IgD-negative memory B cell (primary cell): ENCODE results near the gene SAMD4A. TPM values are rescaled to one million over a fixed set of nuclear protein-coding genes. Genes with fewer than 3 reads are reported as not detected.
A peak's percentile ranks its signal among the peaks of the same experiment; 100 is the strongest.

Source experiments
- H3K27ac Mint-ChIP-seq, 3 donors: one replicate each; pipeline ENCODE4 v1.8.0; 2020 to 2022; ENCODE audit warnings: mild to moderate bottlenecking in 3 of 3, mixed read lengths in 3 of 3, moderate library complexity in 1 of 3
- H3K27me3 Mint-ChIP-seq: one replicate; pipeline ENCODE4 v1.8.0; 2021; ENCODE audit warnings: mixed read lengths
- H3K36me3 Mint-ChIP-seq: one replicate; pipeline ENCODE4 v1.8.0; 2020; ENCODE audit warnings: mild to moderate bottlenecking, mixed read lengths
- H3K4me1 Mint-ChIP-seq, 3 donors: one replicate each; pipeline ENCODE4 v1.8.0; 2020 to 2022; ENCODE audit warnings: mixed read lengths in 3 of 3, mild to moderate bottlenecking in 1 of 3
- H3K4me3 Mint-ChIP-seq, 4 donors: one replicate each; pipeline ENCODE4 v1.8.0; 2020 to 2022; ENCODE audit warnings: mild to moderate bottlenecking in 4 of 4, mixed read lengths in 4 of 4, moderate library complexity in 3 of 4
- H3K9me3 Mint-ChIP-seq, 3 donors: one replicate each; pipeline ENCODE4 v1.8.0; 2020 to 2021; ENCODE audit warnings: mixed read lengths in 3 of 3, mild to moderate bottlenecking in 1 of 3
- polyA plus RNA-seq: library from polyadenylated mRNA; unstranded; fragments of 300-500 nt; fragmentation: Illumina TruSeq; gene quantifications from one replicate; pipeline ENCODE4 v1.2.3, GENCODE V29; 2021

Gene SAMD4A
- polyA plus RNA-seq, 1 donor from 2014 or later = 5.8 TPM

DNA sequence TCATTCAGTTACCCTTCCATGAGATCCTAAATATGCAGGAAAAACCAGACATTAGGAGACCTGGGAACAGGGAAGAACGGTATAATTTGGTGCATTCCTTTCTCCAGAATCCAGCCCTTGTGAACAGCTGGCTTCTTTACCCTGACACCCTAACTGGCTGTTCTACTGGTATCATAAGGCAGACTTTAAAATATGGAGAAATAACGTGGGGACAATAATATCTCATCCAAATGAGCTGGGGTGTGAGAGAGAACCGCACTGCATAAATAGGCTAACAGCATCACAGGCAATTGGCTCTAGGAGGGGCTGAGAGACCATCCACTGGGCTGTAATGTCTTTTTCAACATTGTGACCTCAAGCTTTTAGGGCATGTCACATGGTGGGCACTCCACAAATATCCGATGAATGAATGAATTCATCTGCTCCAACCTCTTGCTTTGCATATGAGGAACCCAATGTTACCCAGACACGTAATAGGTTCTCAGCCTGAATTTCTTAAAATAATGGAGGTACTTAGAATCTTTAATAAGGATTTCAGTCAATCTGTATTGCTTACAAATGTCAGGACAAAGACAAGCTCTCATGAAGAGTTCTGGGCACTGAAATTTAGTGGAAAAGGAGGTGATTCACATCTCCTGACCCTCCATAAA is 157.9 kb downstream of the SAMD4A start:
- Mint-ChIP-seq H3K9me3 (no peaks in the 10 kb centered on the region), H3K27me3 (no peaks in the 10 kb centered on the region), H3K4me1 (peaks cover 16 to 26% (median 16%) of the 10 kb centered on the region in 3 donors), H3K27ac (peak overlapping the region in 1 of 3 donors; percentile 82), H3K4me3 (no peak overlapping the region), H3K36me3 (peaks cover 7% of the 10 kb centered on the region)

DNA sequence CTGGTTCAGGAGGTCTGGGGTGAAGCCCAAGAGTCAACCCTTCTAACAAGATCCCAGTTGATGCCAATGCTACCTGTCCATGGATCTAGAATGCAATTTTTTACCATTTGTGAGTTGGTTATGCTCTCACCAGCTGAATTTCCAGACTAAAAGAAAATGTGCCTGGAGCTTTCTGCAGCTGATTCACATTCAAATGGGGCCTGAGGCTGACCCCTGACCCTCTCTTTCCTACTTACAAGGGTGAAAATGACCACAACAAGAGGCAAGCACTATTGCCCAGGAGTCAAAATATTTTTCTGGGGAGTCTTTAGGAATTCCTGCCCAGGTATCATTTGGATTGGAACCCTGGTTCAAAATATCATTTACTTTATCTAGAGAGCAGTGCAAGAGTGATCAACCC is 159.1 kb downstream of the SAMD4A start:
- H3K27ac Mint-ChIP-seq = peak overlapping the region in 1 of 3 donors; percentile 73

DNA sequence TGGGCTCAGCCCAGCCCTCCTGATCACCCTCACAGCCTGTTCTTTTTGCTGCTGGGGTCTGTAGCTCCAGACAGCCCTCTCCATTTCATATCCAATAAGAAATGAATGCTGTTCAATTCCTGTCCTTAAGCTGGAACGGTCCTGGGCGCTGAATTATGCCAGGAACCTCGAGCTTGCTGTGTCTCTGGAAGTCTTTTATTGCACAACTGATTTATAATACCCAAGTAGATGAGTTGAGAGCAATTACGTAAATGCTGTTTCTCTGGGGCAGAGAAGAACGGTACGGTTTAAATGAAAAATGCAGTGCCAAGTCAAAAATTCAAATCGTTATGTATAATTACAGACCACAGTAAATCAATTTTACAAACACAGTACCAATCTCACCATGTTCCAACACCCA is 161.0 kb downstream of the SAMD4A start:
- Mint-ChIP-seq H3K27me3 (no peaks in the 10 kb centered on the region), H3K36me3 (no peaks in the 10 kb centered on the region), H3K9me3 (no peaks in the 10 kb centered on the region), H3K4me3 (peak overlapping the region in 1 of 4 donors; percentile 15), H3K4me1 (peaks cover 16 to 28% (median 25%) of the 10 kb centered on the region in 3 donors), H3K27ac (peak overlapping the region in 1 of 3 donors; percentile 12)

More for the DNA sequence above, 159.1 kb downstream of the SAMD4A start:
- H3K4me1 Mint-ChIP-seq = peaks cover 20 to 35% (median 28%) of the 10 kb centered on the region in 3 donors
- no peaks in the 10 kb centered on the region for H3K27me3 Mint-ChIP-seq
- H3K9me3 Mint-ChIP-seq = no peaks in the 10 kb centered on the region
- H3K4me3 Mint-ChIP-seq = no peak overlapping the region
- peaks cover 1% of the 10 kb centered on the region for H3K36me3 Mint-ChIP-seq

DNA sequence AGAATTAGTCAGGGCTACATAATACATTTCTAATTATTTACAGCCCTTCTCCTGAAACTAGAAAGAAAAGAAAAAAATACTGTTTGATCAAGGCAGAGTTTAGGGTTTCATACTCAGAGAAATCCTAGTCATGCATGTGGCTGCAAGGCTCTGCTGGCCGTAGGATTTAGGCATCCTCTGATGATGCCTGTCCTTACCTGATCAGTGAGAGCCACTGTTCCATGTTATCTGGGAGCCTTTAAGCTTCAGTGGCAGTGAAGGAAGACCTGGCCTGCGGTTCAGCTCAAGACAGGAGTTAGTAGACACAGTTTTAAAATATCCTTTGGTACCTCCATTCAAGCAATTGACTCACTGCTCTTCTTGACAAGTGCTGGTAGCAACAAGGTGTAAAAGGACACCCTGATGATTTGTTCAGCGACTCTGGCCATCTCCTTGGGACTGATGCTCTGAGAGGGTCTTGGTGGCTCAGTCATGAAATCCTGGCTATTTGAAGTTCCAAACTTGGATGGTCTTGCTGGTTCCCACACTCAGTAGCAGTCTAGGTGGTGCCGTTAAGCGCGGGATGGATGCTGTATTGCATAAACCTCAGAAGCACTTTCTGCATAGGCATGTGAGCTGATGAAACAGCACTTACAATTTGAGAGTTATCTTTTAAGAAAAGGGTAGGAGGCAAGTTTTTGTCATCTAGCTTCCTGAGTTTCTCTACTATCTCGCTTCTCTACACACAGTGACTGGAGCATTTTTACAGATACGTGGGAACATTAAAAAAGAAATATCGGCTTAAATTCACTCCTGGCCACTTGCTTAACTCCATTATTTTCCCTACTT is 162.0 kb downstream of the SAMD4A start:
- Mint-ChIP-seq H3K9me3 (no peaks in the 10 kb centered on the region), H3K36me3 (no peaks in the 10 kb centered on the region), H3K27ac (peak overlapping the region in 2 of 3 donors; percentile 54 to 59), H3K4me1 (peaks cover 16 to 28% (median 25%) of the 10 kb centered on the region in 3 donors), H3K27me3 (no peaks in the 10 kb centered on the region), H3K4me3 (peak overlapping the region in 2 of 4 donors; percentile 30 to 53)

DNA sequence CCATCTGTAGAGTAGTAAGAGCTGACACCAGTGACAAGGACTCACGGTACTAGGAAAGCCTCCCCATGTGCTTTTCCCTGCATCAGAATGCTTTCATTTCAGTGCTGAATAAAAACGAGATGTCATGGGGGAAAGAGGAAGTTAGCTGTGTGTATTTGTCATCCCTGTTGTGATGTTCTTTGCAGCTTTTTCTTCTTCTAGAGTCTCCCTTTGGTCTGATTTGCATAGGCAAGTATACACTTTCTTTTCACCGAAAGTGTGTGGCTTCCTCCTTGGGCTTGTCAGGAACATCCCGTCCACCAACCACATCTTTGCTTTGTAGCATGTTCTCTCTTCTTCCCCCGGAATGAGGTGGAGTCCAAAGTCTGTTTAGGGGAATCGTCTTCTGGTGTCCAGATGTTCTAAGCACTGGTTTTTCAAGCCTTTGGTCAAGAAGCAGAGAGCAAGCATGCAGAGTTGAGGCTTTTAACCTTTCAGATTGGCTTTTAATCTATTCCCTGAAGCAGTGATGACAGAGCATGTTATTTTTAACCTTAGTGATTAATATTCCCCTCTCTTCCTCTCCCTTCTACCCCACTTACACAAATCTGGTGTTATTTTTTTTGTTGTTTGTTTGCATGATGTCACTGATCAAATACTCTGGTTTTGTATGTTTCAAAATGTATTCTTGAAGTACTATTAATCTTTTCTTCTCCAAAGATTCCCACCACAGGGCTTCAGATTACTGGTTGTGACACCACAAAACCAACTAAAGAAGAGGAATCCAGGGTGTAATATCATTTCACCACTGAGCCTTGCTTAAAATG is 163.4 kb downstream of the SAMD4A start:
- H3K4me1 Mint-ChIP-seq = peaks cover 15 to 28% (median 25%) of the 10 kb centered on the region in 3 donors
- peak overlapping the region; percentile 54 to 94 (median 61) for H3K27ac Mint-ChIP-seq
- H3K4me3 Mint-ChIP-seq = peak overlapping the region; percentile 69 to 88 (median 78)
- H3K27me3 Mint-ChIP-seq = no peaks in the 10 kb centered on the region
- H3K36me3 Mint-ChIP-seq = peaks cover 2% of the 10 kb centered on the region
- no peaks in the 10 kb centered on the region for H3K9me3 Mint-ChIP-seq

DNA sequence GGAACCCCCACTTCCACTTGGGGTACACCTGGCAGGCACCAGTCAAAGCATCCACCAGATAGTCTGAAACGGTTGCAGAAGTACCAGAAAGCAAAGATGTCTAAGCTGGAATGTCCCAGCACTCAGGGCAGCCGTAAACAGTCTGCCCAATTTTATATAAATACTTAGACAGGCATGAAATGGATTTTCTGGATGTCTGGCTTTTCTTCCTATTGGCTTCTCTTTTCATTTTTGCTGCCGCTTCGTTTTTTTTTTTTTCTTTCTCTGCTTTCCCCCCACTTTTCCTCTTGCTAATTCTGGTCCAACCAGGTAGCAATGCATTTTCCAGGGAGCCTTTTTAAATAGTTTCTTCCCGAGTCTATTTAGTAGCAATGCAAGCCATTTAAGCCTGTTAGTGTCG is 168.0 kb downstream of the SAMD4A start:
- Mint-ChIP-seq H3K27ac (no peak overlapping the region), H3K4me1 (peaks cover 9 to 13% (median 11%) of the 10 kb centered on the region in 3 donors), H3K4me3 (no peak overlapping the region), H3K36me3 (peaks cover 9% of the 10 kb centered on the region), H3K9me3 (no peaks in the 10 kb centered on the region), H3K27me3 (no peaks in the 10 kb centered on the region)

DNA sequence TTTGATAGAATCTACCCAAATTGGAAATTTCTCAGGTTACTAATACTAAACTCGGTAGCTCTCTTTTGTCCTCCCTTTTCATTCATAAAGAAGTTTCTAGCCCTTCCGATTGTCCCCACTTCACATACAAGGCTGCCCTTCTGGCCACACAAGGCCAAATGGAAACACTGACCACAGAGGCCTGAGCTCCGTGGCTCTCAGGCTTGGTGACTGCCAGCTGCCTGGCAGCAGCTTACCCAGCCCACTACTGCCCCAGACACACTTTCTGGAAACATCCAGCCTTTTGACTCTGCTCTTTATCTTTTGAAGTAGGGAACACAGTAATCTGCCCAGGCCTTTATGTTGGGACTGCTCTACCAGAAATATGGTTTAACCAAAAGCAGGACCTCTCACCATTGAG is 168.5 kb downstream of the SAMD4A start:
- Mint-ChIP-seq H3K36me3 (peaks cover 9% of the 10 kb centered on the region), H3K27ac (no peak overlapping the region), H3K9me3 (no peaks in the 10 kb centered on the region), H3K4me3 (no peak overlapping the region), H3K27me3 (no peaks in the 10 kb centered on the region), H3K4me1 (peaks cover 4 to 9% (median 7%) of the 10 kb centered on the region in 3 donors)

DNA sequence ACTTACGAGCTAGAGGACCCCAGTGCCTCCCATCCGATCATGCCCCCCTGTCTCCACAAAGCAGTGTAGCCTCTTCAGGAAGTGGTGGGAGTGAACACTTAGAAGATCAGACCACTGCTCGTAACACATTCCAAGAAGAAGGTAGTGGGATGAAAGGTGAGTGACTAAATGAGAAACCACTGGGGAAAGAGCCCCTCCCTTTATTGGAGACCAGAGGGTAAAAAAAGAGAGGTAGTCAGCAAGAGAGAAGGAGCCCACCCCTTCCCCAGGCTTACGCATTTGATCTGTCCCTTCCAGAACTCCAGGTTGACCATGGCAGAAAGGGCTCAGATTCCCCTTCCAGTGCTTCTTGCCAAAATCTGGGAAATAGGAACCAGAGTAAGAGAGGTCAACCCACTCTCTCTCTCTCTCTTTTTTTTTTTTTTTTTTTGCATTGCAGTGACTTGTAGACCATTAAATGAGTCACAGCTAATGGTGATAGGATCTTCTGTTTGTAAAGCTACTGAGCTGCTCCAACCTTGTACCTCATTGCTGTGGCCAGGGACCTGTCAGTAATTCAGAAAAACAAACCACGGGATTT is 170.3 kb downstream of the SAMD4A start:
- Mint-ChIP-seq H3K27ac (no peak overlapping the region), H3K4me3 (no peak overlapping the region), H3K36me3 (peaks cover 9% of the 10 kb centered on the region), H3K27me3 (no peaks in the 10 kb centered on the region), H3K9me3 (no peaks in the 10 kb centered on the region), H3K4me1 (peaks cover 0 to 2% (median 0%) of the 10 kb centered on the region in 3 donors)

DNA sequence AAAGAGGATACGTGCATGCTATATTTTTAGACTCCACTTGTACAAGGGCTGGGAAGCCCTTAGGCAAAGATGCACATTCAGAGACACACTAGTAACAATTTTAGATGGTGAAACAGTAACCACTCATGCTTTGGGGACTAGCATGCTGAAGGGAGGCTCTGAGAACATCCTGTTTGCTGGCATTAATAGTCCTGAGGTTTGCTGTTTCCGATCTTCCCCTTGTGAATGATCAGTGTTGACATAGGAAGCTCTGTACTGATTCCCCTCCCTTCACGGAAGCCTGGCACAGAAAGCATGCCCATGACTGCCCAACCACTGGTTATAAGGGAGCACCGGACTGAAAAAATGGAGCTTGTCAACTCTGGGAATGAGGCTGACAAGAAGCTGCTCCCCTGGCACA is 171.1 kb downstream of the SAMD4A start:
- no peak overlapping the region for H3K27ac Mint-ChIP-seq
- H3K4me1 Mint-ChIP-seq = peaks cover 0 to 2% (median 0%) of the 10 kb centered on the region in 3 donors
- H3K36me3 Mint-ChIP-seq = peaks cover 9% of the 10 kb centered on the region
- no peak overlapping the region for H3K4me3 Mint-ChIP-seq
- no peaks in the 10 kb centered on the region for H3K27me3 Mint-ChIP-seq
- H3K9me3 Mint-ChIP-seq = no peaks in the 10 kb centered on the region

DNA sequence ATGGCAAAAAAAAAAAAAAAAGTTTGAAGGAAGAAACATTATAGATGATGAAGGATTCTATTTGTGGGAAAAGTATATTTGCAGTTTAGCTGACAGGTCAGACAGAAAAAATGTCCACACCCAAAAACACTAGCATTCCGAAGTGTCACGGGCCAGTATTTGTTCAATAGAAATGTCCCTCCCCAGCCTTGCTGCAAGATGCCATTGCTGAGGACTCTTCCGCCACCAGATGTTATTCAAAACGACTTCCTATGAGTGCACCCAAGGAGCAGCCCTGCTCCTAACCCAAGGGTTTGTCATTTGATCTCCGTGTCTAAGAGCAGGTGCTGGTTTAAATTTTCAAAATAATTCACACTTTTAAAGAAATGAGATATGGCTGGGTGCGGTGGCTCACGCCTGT is 172.6 kb downstream of the SAMD4A start:
- Mint-ChIP-seq H3K4me3 (no peak overlapping the region), H3K36me3 (peaks cover 9% of the 10 kb centered on the region), H3K9me3 (no peaks in the 10 kb centered on the region), H3K27ac (peak overlapping the region in 1 of 3 donors; percentile 69), H3K4me1 (peaks cover 0 to 2% (median 0%) of the 10 kb centered on the region in 3 donors), H3K27me3 (no peaks in the 10 kb centered on the region)

DNA sequence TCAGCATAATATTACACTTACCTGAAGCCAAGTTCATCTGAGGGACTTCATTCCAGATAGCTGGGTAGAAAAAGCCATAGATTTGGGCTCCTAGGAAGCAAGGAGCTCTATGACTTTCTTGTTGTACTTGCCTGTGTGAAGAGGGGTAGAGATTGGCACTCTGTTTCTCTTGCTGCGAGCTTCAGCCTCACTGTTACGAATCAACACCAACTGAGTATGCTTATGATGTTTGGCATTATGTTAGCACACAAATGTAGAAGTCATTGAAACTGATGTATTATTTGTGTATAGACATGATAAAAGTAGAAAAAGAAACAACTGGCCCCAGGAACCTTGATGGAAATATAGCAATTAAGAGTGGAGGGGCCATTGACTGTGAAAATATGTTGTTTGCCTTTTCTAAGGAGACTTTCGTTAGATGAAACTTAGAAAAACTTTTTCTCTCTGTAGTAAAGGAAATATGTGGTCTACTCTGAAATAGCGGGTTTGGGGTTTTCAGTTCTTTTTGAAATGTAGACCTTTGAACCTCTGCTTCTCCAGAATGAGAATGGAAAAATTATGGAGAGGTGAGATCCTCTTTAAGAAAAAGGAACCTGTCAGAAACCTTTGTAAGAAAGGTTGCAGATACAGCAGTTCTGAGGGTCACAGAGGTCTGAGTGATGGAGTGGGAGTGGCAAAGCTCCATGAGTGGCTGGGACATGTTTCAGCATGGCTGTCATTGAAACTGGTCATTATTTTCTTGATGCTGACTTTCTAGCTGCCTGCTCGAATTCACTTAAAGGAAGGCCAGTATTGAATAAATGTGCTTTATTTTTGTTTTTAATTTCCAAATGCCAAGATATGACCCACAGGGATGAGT is 175.8 kb downstream of the SAMD4A start:
- Mint-ChIP-seq H3K4me1 (peaks cover 0 to 2% (median 0%) of the 10 kb centered on the region in 3 donors), H3K27ac (no peak overlapping the region), H3K36me3 (peaks cover 5% of the 10 kb centered on the region), H3K27me3 (no peaks in the 10 kb centered on the region), H3K4me3 (no peak overlapping the region), H3K9me3 (no peaks in the 10 kb centered on the region)

DNA sequence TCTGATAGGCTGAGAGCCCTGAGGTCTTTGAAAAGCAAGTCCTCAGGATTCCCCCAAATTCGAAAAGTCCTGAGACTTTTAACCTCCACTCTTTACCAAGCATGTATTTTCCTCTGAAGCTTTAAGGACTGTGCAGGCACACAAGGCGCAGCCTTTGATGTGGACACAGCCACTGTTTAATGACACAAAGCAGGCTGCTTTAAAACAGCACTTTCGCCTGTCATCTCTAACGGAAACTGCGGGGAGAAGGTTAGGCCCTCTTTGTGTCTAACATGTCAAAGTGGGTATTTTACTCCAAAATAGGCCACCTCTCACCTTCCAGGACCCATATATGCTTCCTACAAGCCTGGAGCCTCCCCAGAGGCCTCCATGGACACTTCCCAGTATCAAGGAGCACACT is 176.5 kb downstream of the SAMD4A start:
- H3K4me3 Mint-ChIP-seq = no peak overlapping the region
- H3K27me3 Mint-ChIP-seq = no peaks in the 10 kb centered on the region
- peaks cover 5% of the 10 kb centered on the region for H3K36me3 Mint-ChIP-seq
- no peaks in the 10 kb centered on the region for H3K9me3 Mint-ChIP-seq
- no peak overlapping the region for H3K27ac Mint-ChIP-seq
- H3K4me1 Mint-ChIP-seq = peaks cover 0 to 2% (median 0%) of the 10 kb centered on the region in 3 donors

DNA sequence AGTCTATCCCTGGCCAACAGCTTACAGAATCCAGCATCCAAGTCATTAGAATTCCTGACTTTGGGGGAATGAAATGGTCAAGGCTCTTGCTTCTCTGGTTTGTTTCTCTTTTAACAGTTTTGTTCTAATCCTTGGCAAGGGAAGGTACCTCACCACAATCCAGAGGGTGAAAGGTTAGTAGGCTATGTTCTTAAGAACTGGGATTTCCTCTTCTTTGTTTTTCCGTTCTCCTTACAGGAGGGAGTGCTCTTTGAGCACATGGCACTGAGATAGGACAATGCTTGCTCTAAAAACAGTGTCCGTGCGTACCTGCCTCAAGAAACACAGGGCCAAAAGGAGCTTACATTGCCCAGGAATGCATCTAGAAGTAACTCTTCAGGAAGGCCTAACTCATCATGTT is 179.1 kb downstream of the SAMD4A start:
- H3K4me1 Mint-ChIP-seq = peaks cover 0 to 1% (median 0%) of the 10 kb centered on the region in 3 donors
- H3K36me3 Mint-ChIP-seq = peaks cover 6% of the 10 kb centered on the region
- H3K4me3 Mint-ChIP-seq = no peak overlapping the region
- no peak overlapping the region for H3K27ac Mint-ChIP-seq
- no peaks in the 10 kb centered on the region for H3K9me3 Mint-ChIP-seq
- H3K27me3 Mint-ChIP-seq = no peaks in the 10 kb centered on the region

DNA sequence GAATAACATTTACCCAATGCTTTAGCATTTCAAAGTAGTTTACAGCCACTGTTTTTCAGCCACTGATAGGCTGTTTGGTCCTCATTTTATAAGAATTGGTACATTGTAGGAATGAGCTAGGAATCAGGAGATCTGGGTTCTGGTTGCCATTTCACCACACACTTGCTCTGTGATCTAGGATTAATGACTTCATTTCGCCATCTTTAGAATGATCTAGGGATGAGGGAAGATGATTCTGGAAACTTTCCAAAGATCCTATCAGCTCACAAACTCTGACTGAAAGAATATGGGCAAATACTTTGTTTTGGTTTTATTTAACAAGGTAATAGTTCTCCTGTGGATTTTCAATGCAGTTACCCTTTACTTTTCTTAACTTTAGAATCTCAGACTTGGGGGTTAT is 180.7 kb downstream of the SAMD4A start:
- no peak overlapping the region for H3K27ac Mint-ChIP-seq
- H3K27me3 Mint-ChIP-seq = no peaks in the 10 kb centered on the region
- H3K9me3 Mint-ChIP-seq = no peaks in the 10 kb centered on the region
- peak overlapping the region in 1 of 4 donors; percentile 15 for H3K4me3 Mint-ChIP-seq
- peaks cover 7% of the 10 kb centered on the region for H3K36me3 Mint-ChIP-seq
- H3K4me1 Mint-ChIP-seq = peaks cover 0 to 1% (median 0%) of the 10 kb centered on the region in 3 donors
